Adipocyte (in vitro differentiated cells): ENCODE data around the gene GIMAP6.
"Not testable (repeated sequence)": the region's sequence is repeated elsewhere in the genome, so short reads cannot be mapped to it uniquely, and the experiment has no call there.

Source experiments
- DNase-seq: peaks from one replicate; pipeline ENCODE4 v3.0.0-alpha.2; 2015; ENCODE audit warnings: low read depth
- H3K27me3 ChIP-seq: replicated peaks from 2 replicates; pipeline ENCODE4 v1.7.0; 2013; ENCODE audit warnings: mild to moderate bottlenecking, low read length, moderate library complexity; ENCODE audit not compliant: control insufficient read depth, insufficient read depth
- H3K36me3 ChIP-seq: 2 replicates; pipeline ENCODE4 v1.7.0; 2013; ENCODE audit warnings: low read length, mild to moderate bottlenecking, moderate library complexity; ENCODE audit not compliant: control insufficient read depth, insufficient read depth, severe bottlenecking
- H3K4me1 ChIP-seq: 2 replicates; pipeline ENCODE4 v1.7.0; 2013; ENCODE audit warnings: mild to moderate bottlenecking, low read length, moderate library complexity; ENCODE audit not compliant: control insufficient read depth, insufficient read depth
- H3K4me3 ChIP-seq: 2 replicates; pipeline ENCODE4 v1.7.0; 2013; ENCODE audit warnings: mild to moderate bottlenecking, low read length, moderate library complexity
- H3K9ac ChIP-seq: 2 replicates; pipeline ENCODE4 v1.7.0; 2013; ENCODE audit warnings: mild to moderate bottlenecking, low read length, moderate library complexity
- H3K9me3 ChIP-seq: 2 replicates; pipeline ENCODE4 v1.7.0; 2013; ENCODE audit warnings: mild to moderate bottlenecking, low read length, moderate library complexity; ENCODE audit not compliant: control insufficient read depth

Gene GIMAP6

DNA sequence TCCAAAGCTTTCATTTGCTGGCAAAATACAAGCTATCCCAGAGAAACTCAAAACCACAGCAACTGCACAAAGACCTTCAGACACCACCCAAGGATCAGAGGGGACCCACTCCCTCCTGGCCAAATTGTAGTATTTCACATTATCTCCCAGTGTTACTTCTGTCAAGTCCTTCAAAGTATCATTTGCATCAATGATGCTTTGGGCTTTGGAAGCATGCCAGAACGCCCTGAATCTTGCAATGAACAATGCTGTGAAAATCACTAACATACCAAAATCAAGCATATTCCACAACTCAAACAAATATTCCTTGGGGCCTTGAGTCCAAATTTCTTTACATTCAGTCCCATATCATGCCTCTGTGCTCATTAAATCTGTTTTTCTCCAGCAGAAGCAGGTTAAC is 17.8 kb downstream of the GIMAP6 start:
- not testable (repeated sequence) for H3K4me1 ChIP-seq, H3K9ac ChIP-seq, H3K27me3 ChIP-seq, H3K36me3 ChIP-seq, DNase-seq, H3K9me3 ChIP-seq, H3K4me3 ChIP-seq

DNA sequence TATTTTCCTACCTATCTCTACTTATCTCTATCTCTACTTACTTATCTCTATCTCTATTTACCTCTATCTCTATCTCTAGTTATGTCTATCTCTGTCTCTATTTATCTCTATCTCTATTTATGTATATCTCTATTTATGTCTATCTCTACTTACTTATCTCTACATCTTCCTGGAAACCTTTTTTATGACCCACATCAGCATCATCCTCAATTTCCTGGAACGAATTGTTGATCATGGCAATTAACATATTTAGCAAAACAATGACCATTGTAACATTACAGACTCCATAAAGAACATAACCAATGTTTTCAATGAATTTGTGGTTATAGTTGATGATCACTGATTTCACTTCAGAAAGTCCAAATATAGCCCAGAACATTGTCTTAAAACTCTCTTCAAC is 18.3 kb downstream of the GIMAP6 start:
- Histone ChIP-seq H3K36me3 (no peaks in the 10 kb centered on the region), H3K9ac (no peak overlapping the region), H3K27me3 (no peaks in the 10 kb centered on the region), H3K9me3 (no peaks in the 10 kb centered on the region), H3K4me1 (no peaks in the 10 kb centered on the region), H3K4me3 (no peak overlapping the region)
- no peak for DNase-seq

DNA sequence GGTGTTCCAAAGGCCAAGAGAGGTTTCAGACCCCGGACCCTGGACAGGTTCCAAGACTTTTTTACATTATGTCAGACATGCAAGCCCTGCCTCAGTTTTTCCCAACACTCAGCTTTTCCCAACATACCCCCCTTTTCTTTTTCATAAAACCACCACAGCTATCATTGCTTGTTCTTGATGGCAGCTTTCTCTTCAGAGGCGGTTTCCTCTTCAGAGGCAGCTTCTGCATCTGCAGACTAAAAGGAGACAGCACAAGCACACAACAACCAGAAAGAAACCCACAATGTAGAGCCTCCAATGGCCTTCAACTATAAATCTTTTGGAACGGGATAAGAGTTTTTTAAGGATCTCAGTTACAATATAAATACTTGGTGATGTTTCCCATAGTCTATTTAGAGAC is 19.3 kb downstream of the GIMAP6 start:
- Histone ChIP-seq H3K9me3 (no peaks in the 10 kb centered on the region), H3K9ac (no peak overlapping the region), H3K4me1 (no peaks in the 10 kb centered on the region), H3K27me3 (no peaks in the 10 kb centered on the region), H3K4me3 (no peak overlapping the region), H3K36me3 (no peaks in the 10 kb centered on the region)
- no peak for DNase-seq

DNA sequence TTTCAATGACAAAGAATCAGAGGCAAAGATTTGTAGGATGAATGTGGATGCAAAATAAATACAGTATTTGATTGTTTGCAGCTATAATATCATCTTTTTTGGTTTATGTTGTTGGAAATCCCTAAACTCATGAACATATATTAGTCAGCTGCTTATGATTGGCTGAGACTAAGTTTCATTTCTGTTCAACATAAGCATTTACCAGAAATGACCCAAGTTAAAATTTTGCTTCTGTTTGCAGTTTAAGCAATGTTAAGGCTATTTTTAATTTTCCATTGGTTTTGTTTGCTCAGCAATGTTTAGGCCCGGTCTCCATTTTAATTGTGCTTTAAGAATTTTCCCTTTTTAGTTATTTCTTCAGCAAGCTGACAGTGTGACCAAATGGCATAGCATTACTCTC is 22.0 kb downstream of the GIMAP6 start:
- Histone ChIP-seq H3K9me3 (no peaks in the 10 kb centered on the region), H3K27me3 (no peaks in the 10 kb centered on the region), H3K4me1 (no peaks in the 10 kb centered on the region), H3K9ac (no peak overlapping the region), H3K36me3 (no peaks in the 10 kb centered on the region), H3K4me3 (no peak overlapping the region)
- no peak for DNase-seq

DNA sequence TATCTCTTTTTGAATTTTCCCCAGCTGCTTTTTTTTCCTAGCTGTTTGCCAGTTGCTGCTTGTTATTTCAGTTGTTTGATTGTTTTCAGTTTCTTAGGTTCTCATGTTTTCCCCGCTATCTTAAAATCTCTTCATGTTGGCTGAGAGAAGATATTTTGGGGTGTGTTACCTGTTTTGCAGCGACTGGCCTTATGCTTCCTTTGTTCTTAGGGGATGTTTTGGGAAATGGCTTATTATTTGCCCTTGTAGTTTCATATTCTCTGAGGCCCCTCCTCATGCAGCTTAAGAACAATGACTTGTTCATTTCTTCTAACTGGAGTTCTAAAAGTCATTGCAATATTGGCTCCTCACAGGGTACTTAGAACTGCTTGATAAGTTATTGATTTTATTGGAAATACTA is 28.6 kb downstream of the GIMAP6 start:
- not testable (repeated sequence) for H3K27me3 ChIP-seq, H3K36me3 ChIP-seq, H3K4me3 ChIP-seq, DNase-seq, H3K9ac ChIP-seq, H3K9me3 ChIP-seq, H3K4me1 ChIP-seq

DNA sequence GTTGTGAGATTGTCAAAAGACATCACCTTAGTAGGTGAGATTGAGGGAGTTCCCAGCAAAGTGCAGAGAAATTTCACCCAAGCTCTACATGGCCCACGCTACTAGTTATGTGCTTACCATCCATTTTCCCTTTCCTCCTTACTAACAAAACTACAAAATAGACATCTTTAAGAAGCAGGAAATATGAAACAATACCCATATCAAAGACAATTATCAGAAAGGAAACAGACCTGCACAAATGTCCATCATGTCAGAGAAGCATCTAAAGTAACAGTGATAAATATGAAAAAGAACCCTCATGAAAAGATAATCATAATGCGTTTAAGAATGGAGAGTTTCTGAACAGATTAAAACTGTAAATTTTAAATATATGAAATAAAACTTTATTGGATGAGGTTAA is 36.8 kb downstream of the GIMAP6 start:
- H3K27me3 ChIP-seq: no peaks in the 10 kb centered on the region
- no peak overlapping the region for H3K9ac ChIP-seq
- no peaks in the 10 kb centered on the region for H3K36me3 ChIP-seq
- no peaks in the 10 kb centered on the region for H3K4me1 ChIP-seq
- DNase-seq: no peak
- peaks cover 14% of the 10 kb centered on the region for H3K9me3 ChIP-seq
- H3K4me3 ChIP-seq: no peak overlapping the region

DNA sequence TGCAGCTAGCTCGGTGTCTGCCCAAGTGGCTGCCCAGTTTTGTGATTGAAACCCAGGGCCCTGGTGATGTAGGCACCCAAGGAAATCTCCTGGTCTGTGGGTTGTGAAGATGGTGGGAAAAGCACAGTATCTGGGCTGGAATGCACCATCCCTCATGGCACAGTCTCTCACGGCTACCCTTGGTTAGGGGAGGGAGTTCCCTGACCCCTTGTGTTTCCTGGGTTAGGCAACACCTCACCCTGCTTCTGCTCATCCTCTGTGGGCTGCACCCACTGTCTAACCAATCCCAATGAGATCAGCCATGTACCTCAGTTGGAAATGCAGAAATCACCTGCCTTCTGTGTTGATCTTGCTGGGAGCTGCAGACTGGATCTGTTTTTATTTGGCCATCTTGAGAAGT is 37.4 kb downstream of the GIMAP6 start:
- DNase-seq: no peak
- H3K9ac ChIP-seq: no peak overlapping the region
- H3K36me3 ChIP-seq: no peaks in the 10 kb centered on the region
- no peak overlapping the region for H3K4me3 ChIP-seq
- H3K27me3 ChIP-seq: no peaks in the 10 kb centered on the region
- H3K9me3 ChIP-seq: peaks cover 14% of the 10 kb centered on the region
- H3K4me1 ChIP-seq: no peaks in the 10 kb centered on the region

DNA sequence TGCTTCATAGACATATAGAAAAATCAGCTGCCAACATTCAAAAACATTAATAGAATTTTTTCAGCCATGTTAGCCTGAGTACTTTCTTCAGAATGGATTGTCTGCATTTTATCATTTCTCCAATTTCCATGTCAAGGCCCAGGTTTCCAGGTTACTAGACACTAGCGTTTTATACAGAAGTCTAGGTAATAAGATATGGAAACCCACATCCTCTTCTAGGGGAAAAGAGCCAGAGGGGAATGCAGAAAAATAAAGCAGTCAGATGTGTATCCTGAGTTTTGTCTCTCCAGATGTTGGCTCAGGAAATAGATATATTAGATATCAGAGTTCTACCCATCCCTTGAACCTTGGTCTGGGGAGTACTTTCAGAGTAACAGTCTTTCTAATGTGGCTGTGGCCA is 44.6 kb downstream of the GIMAP6 start:
- Histone ChIP-seq H3K36me3 (no peaks in the 10 kb centered on the region), H3K9me3 (peaks cover 6% of the 10 kb centered on the region), H3K27me3 (no peaks in the 10 kb centered on the region), H3K4me3 (no peak overlapping the region), H3K9ac (no peak overlapping the region), H3K4me1 (no peaks in the 10 kb centered on the region)
- no peak for DNase-seq

DNA sequence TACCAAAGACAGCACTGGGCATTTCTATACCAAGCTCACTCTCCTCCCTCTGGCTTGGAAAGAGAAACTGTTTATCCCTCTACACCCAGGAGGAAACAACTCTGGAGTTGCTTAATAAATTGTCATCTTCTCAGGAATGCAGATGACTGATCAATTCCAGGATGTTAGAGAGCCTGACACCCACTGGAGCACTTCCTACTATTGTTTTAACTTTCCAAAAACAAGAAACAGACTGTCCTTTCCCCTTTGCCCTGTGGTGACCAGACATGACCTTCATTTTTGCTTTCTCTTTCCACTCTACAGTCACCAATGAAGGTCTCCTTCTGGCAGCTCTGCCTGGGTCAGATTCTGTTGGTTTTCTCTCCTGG is 45.4 kb downstream of the GIMAP6 start:
- Histone ChIP-seq H3K36me3 (no peaks in the 10 kb centered on the region), H3K4me3 (no peak overlapping the region), H3K9me3 (peaks cover 4% of the 10 kb centered on the region), H3K27me3 (no peaks in the 10 kb centered on the region), H3K4me1 (no peaks in the 10 kb centered on the region), H3K9ac (no peak overlapping the region)
- no peak for DNase-seq

DNA sequence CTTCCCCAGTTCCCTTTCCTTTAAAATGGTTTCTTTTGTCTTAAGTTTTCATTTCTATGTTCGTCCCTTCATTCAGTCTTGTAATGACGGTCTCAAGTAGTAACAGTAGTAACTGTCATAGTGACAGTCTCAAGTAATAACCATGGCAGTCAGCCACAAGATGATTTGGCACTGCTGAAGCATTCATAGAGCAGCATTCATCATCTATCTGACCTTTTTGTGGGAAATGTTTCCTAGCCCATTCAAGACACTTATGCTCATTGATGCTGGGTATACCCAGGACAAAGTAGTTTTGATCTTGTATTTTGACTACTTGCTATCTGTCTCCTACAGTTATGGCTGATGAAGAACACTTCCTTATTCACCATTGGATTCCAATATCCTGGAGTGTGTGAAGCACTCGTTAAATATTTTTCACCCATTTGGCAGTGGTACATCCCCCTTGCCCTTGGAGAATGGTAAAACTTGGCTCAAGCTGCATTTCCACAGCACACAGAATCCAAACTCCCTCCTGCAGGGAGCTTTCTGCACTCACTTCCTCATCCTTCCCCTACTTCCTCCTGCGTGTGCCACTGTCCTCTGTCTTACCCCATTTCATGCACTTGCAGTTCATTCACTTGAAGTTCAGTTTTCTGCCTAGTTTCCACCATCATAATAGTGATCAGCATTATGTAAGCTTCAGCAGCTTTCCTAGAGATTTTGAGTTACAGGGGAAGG is 46.0 kb downstream of the GIMAP6 start:
- peaks cover under 1% of the 10 kb centered on the region for H3K9me3 ChIP-seq
- no peaks in the 10 kb centered on the region for H3K36me3 ChIP-seq
- no peak overlapping the region for H3K9ac ChIP-seq
- no peaks in the 10 kb centered on the region for H3K4me1 ChIP-seq
- no peaks in the 10 kb centered on the region for H3K27me3 ChIP-seq
- no peak overlapping the region for H3K4me3 ChIP-seq
- no peak for DNase-seq

DNA sequence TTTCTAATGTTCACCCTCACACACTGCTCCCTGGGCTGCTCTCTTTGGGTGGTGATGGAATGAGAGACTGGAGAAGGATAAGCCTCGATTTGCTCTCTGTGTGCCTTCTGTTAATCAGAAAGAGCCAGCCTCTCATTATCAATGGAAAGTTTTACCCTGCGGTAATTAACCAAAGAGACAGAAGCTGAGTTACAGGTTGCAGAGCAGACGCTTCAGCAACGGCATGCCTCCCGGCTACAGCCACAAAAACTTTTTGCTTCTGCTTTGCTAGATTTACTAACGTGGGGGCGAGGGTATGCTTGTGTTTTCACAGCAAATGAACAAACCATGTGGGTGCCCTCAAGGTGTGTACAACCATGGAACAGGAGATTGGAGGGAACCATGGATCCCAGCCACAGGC is 47.0 kb downstream of the GIMAP6 start:
- Histone ChIP-seq H3K36me3 (no peaks in the 10 kb centered on the region), H3K4me3 (no peak overlapping the region), H3K9me3 (peaks cover 5% of the 10 kb centered on the region), H3K9ac (no peak overlapping the region), H3K4me1 (no peaks in the 10 kb centered on the region), H3K27me3 (no peaks in the 10 kb centered on the region)
- no peak for DNase-seq

DNA sequence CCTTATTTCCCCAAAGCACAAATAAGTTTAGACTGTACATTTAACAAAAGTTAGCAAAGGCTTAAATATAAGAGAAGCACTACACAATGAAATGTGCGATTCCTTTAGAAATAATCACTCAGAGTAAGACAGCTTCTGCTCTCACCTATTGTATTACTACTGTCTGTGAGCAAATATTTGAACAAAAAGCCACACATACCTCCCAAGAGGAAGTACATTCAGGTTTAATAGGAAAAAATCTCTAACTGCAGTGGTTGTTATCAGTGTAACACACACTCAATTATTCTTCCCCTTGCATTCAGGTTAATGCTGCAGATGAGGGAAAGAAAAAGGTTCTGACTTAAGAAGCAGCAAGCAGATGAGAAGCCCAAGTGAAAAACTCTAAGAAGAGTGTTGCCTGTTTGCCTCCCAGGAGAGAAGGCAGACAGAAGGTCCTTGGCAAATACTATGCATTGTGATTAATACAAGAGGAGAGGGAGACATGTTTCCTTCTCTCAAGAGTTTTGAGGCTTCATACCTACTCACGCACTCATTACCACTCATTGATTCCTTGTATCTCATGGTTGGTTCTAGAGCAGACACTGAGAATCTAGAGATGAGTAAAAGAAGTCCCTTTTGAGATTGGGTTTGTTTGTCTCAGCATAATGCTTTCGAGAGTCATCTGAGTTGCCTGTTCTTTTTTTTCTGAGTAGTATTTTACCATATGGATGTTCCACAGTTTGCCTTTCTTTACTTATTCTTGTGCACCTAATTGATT is 51.4 kb downstream of the GIMAP6 start:
- no peaks in the 10 kb centered on the region for H3K4me1 ChIP-seq
- no peaks in the 10 kb centered on the region for H3K36me3 ChIP-seq
- no peaks in the 10 kb centered on the region for H3K27me3 ChIP-seq
- H3K9me3 ChIP-seq: peaks cover 5% of the 10 kb centered on the region
- H3K4me3 ChIP-seq: no peak overlapping the region
- no peak for DNase-seq
- no peak overlapping the region for H3K9ac ChIP-seq
